IMR-90 (cell line): ENCODE data around the gene SCN4A. TPM values are rescaled to one million over a fixed set of nuclear protein-coding genes. Genes with fewer than 3 reads are reported as not detected.

Experiments
- ATAC-seq: fragments of 200-7000 bp; cut with Tn5 transposase; 2 replicates; pipeline ENCODE4 v1.9.1; 2020; ENCODE audit warnings: low read depth, mild to moderate bottlenecking, moderate library complexity
- BruUV-seq: library from RNA; stranded (reverse); fragments of 400-500 nt; replicated peaks from 2 replicates; lab custom pipeline; 2021; lab: Mats Ljungman, UMichigan
- CTCF ChIA-PET: fragments of 300-600 bp; formaldehyde crosslinking; extraction: SDS; loops from one replicate; lab custom pipeline; 2021; ENCODE audit warnings: antibody characterized with exemption; lab: Yijun Ruan, JAX
- POLR2A ChIA-PET: fragments of 300-600 bp; sonication (Branson Sonifier 250); formaldehyde crosslinking; loops from one replicate; lab custom pipeline; 2022; ENCODE audit warnings: antibody characterized with exemption; ENCODE audit not compliant: unreplicated experiment; lab: Charles Lee
- DNase-seq: peaks from one replicate; pipeline ENCODE4 v3.0.0; 2013
- H2AFZ ChIP-seq: replicated peaks from 2 replicates; pipeline ENCODE3; 2013; ENCODE audit warnings: low read length, mild to moderate bottlenecking; ENCODE audit not compliant: poor library complexity
- H2AK5ac ChIP-seq: 2 replicates; pipeline ENCODE4 v1.6.1; 2013; ENCODE audit warnings: low read depth, low read length, inconsistent platforms
- H2AK9ac ChIP-seq: replicated peaks from 2 replicates; pipeline ENCODE3; 2013; ENCODE audit warnings: mild to moderate bottlenecking, low read depth, low read length, moderate library complexity; ENCODE audit not compliant: poor library complexity
- H2BK120ac ChIP-seq: 2 replicates; pipeline ENCODE4 v1.6.1; 2013; ENCODE audit warnings: low read depth, low read length, inconsistent platforms
- H2BK15ac ChIP-seq: 3 replicates; pipeline ENCODE4 v1.6.1; 2013; ENCODE audit warnings: low read depth, low read length, inconsistent platforms
- H2BK20ac ChIP-seq: 2 replicates; pipeline ENCODE4 v1.6.1; 2013; ENCODE audit warnings: low read depth, mild to moderate bottlenecking, inconsistent platforms, low read length, moderate library complexity
- H2BK5ac ChIP-seq: 2 replicates; pipeline ENCODE4 v1.6.1; 2013; ENCODE audit warnings: mild to moderate bottlenecking, low read depth, low read length, inconsistent platforms; ENCODE audit not compliant: poor library complexity, severe bottlenecking
- H3K14ac ChIP-seq: replicated peaks from 2 replicates; pipeline ENCODE4 v1.6.1; 2013; ENCODE audit warnings: low read depth, low read length, inconsistent platforms
- H3K18ac ChIP-seq: 2 replicates; pipeline ENCODE4 v1.6.1; 2013; ENCODE audit warnings: low read depth, low read length, control low read depth
- H3K23ac ChIP-seq: 2 replicates; pipeline ENCODE4 v1.6.1; 2013; ENCODE audit warnings: low read depth, low read length, inconsistent platforms
- H3K27ac ChIP-seq: 2 replicates; pipeline ENCODE4 v1.5.1; 2013; ENCODE audit warnings: mild to moderate bottlenecking, control low read depth, low read length; ENCODE audit not compliant: insufficient read depth
- H3K27me3 ChIP-seq: 2 replicates; pipeline ENCODE4 v1.6.1; 2013; ENCODE audit warnings: low read length; ENCODE audit not compliant: control insufficient read depth, insufficient read depth
- H3K36me3 ChIP-seq: 2 replicates; pipeline ENCODE4 v1.6.1; 2013; ENCODE audit warnings: low read length, mixed read lengths; ENCODE audit not compliant: control insufficient read depth, insufficient read depth
- H3K4ac ChIP-seq: 2 replicates; pipeline ENCODE4 v1.6.1; 2013; ENCODE audit warnings: low read depth, low read length, inconsistent platforms
- H3K4me1 ChIP-seq: 2 replicates; pipeline ENCODE4 v1.6.1; 2013; ENCODE audit warnings: low read length, mixed read lengths; ENCODE audit not compliant: control insufficient read depth, insufficient read depth
- H3K4me2 ChIP-seq: 2 replicates; pipeline ENCODE4 v1.6.1; 2013; ENCODE audit warnings: low read depth, mild to moderate bottlenecking, control low read depth, low read length, moderate library complexity
- H3K4me3 ChIP-seq: 2 replicates; pipeline ENCODE4 v1.5.1; 2013; ENCODE audit warnings: low read depth, mild to moderate bottlenecking, control low read depth, low read length, moderate library complexity; ENCODE audit not compliant: insufficient read depth
- H3K56ac ChIP-seq: 2 replicates; pipeline ENCODE4 v1.6.1; 2013; ENCODE audit warnings: low read length, inconsistent platforms; ENCODE audit not compliant: insufficient read depth; ENCODE audit errors: extremely low read depth
- H3K79me1 ChIP-seq, 2 experiments: 2 replicates each; pipeline ENCODE4 v1.6.1; 2013; ENCODE audit warnings: low read length in 2 of 2, inconsistent platforms in 1 of 2, low read depth in 1 of 2
- H3K9ac ChIP-seq: 2 replicates; pipeline ENCODE4 v1.6.1; 2013; ENCODE audit warnings: low read depth, low read length, control low read depth
- H3K9me1 ChIP-seq: 2 replicates; pipeline ENCODE4 v1.6.1; 2013; ENCODE audit warnings: low read length, inconsistent platforms; ENCODE audit not compliant: insufficient read depth
- H3K9me3 ChIP-seq: 2 replicates; pipeline ENCODE4 v1.6.1; 2013; ENCODE audit warnings: low read length; ENCODE audit not compliant: control insufficient read depth, insufficient read depth
- H4K20me1 ChIP-seq: 2 replicates; pipeline ENCODE4 v1.6.1; 2013; ENCODE audit warnings: low read length, inconsistent platforms; ENCODE audit not compliant: insufficient read depth
- H4K5ac ChIP-seq: 2 replicates; pipeline ENCODE4 v1.6.1; 2013; ENCODE audit warnings: mild to moderate bottlenecking, low read depth, low read length, control low read depth
- H4K8ac ChIP-seq, 2 experiments: 2 replicates each; pipeline ENCODE4 v1.6.1; 2013; ENCODE audit warnings: low read depth in 2 of 2, low read length in 2 of 2, control low read depth in 1 of 2, inconsistent platforms in 1 of 2
- H4K91ac ChIP-seq: 2 replicates; pipeline ENCODE4 v1.6.1; 2013; ENCODE audit warnings: low read depth, low read length, inconsistent platforms; ENCODE audit not compliant: insufficient read depth
- BHLHE40 ChIP-seq: fragments of 150-350 bp; IDR thresholded peaks from 2 replicates; pipeline ENCODE4 v1.6.1; 2016; ENCODE audit warnings: mild to moderate bottlenecking, low read depth, low read length
- CEBPB ChIP-seq: IDR thresholded peaks from 2 replicates; pipeline ENCODE4 v1.6.1; 2012; ENCODE audit warnings: low read depth, low read length, improper control_type of control experiment
- CHD1 ChIP-seq: IDR thresholded peaks from 2 replicates; pipeline ENCODE4 v1.6.1; 2012; ENCODE audit warnings: low read depth, low read length, improper control_type of control experiment
- ELK1 ChIP-seq: fragments of 150-350 bp; IDR thresholded peaks from 2 replicates; pipeline ENCODE4 v1.6.1; 2016; ENCODE audit warnings: low read depth, mild to moderate bottlenecking, low read length, moderate library complexity, borderline replicate concordance
- MAFK ChIP-seq: IDR thresholded peaks from 2 replicates; pipeline ENCODE4 v1.6.1; 2012; ENCODE audit warnings: low read depth, low read length, improper control_type of control experiment
- MXI1 ChIP-seq: IDR thresholded peaks from 2 replicates; pipeline ENCODE4 v1.6.1; 2012; ENCODE audit warnings: low read depth, mild to moderate bottlenecking, low read length, moderate library complexity, borderline replicate concordance
- RFX5 ChIP-seq: IDR thresholded peaks from 2 replicates; pipeline ENCODE4 v1.8.0; 2012; ENCODE audit warnings: low read depth, mild to moderate bottlenecking, low read length, moderate library complexity
- SMC3 ChIP-seq: fragments of 150-350 bp; IDR thresholded peaks from 2 replicates; pipeline ENCODE4 v1.6.1; 2016; ENCODE audit warnings: low read depth, mild to moderate bottlenecking, antibody characterized with exemption, low read length, moderate library complexity
- WGBS, 2 experiments: methylation state at CpG; one replicate each; pipeline versions ENCODE4 v1.1.5 to v1.1.7; 2013; ENCODE audit warnings: missing lambda C conversion rate in 2 of 2; ENCODE audit not compliant: insufficient read length in 1 of 2; ENCODE audit errors: extremely low coverage in 2 of 2; 5-methylcytosine and 5-hydroxymethylcytosine counted together
- dilution Hi-C: fragments of 300-500 bp; cut with HindIII; formaldehyde crosslinking; loops from one replicate; pipeline ENCODE4 v1.14.3; 2018; ENCODE audit warnings: low sequenced_read_pairs; ENCODE audit not compliant: unreplicated experiment
- in situ Hi-C: fragments of 300-500 bp; cut with MboI; formaldehyde crosslinking; loops from 3 replicates; pipeline ENCODE4 v1.14.3; 2019; ENCODE audit warnings: low sequenced_read_pairs, inconsistent platforms, mixed read lengths
- intact Hi-C: fragments of 100-400 bp; cut with micrococcal nuclease; formaldehyde crosslinking; loops from 2 replicates; pipeline ENCODE4 v1.10.0; 2022
- polyA plus RNA-seq, 3 experiments: library from polyadenylated mRNA; depleted of rRNA; stranded (reverse); fragments of >200 nt; gene quantifications; 2 replicates each; pipeline ENCODE4 v1.2.3, GENCODE V29; 2012; ENCODE audit warnings: low replicate concordance in 1 of 3
- total RNA-seq: library from RNA; depleted of rRNA; stranded (reverse); fragments of >200 nt; gene quantifications from 2 replicates; pipeline ENCODE4 v1.2.3, GENCODE V29; 2012
- TF ChIP-seq, protein P1 (sequence below): fragments of 150-350 bp; IDR thresholded peaks from 2 replicates; pipeline ENCODE4 v1.6.1; 2017; ENCODE audit warnings: mild to moderate bottlenecking, antibody characterized with exemption, low read length, low read depth
- TF ChIP-seq, protein P2 (sequence below): conservative IDR thresholded peaks from 2 replicates; pipeline ENCODE4 v1.5.1; 2012; ENCODE audit warnings: mild to moderate bottlenecking, low read depth, low read length, improper control_type of control experiment

SCN4A gene
- total and polyA plus RNA-seq, 2 of the 4 experiments (the other 2 are of a cell fraction) = not detected

GRCh38 chr17:64008346-64008745 lies 35.6 kb upstream of the SCN4A start:
- CTCF ChIA-PET = no interaction called here
- Histone ChIP-seq H2AFZ (no peak overlapping the region), H3K9me1 (peaks cover 4% of the 10 kb centered on the region; the same call in 1 of the 2 replicates), H3K4me1 (no peaks in the 10 kb centered on the region; the same call in 1 of the 2 replicates), H3K18ac (no peak overlapping the region), H3K36me3 (no peaks in the 10 kb centered on the region), H3K23ac (no peak overlapping the region), H3K27ac (no peak overlapping the region), H3K56ac (no peak overlapping the region), H2AK5ac (no peak overlapping the region), H2BK120ac (no peak overlapping the region), H2BK5ac (no peak overlapping the region), H4K5ac (no peak overlapping the region), H2BK15ac (no peak overlapping the region), H3K4me2 (no peak overlapping the region), H2AK9ac (no peak overlapping the region), H4K20me1 (no peaks in the 10 kb centered on the region), H2BK20ac (no peak overlapping the region), H3K4me3 (no peak overlapping the region), H3K4ac (no peak overlapping the region), H3K9me3 (no peaks in the 10 kb centered on the region), H4K91ac (no peak overlapping the region), H3K79me1 (no peaks in the 10 kb centered on the region), H4K8ac (no peak overlapping the region), H3K9ac (no peak overlapping the region), H3K14ac (no peak overlapping the region), H3K27me3 (peaks cover 14% of the 10 kb centered on the region)
- no CpG with 5 or more reads among the region's 5 CpGs for WGBS, 2 experiments
- dilution Hi-C loops (no loop called here), intact Hi-C loops (no loop called here), in situ Hi-C loops (no loop called here)
- ATAC-seq (no peak), DNase-seq (no peak)
- POLR2A ChIA-PET = no interaction called here
- BruUV-seq = no TSS peak
- TF ChIP-seq, protein P1, sequence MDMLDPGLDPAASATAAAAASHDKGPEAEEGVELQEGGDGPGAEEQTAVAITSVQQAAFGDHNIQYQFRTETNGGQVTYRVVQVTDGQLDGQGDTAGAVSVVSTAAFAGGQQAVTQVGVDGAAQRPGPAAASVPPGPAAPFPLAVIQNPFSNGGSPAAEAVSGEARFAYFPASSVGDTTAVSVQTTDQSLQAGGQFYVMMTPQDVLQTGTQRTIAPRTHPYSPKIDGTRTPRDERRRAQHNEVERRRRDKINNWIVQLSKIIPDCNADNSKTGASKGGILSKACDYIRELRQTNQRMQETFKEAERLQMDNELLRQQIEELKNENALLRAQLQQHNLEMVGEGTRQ = no peak
- no peak for TF ChIP-seq CEBPB
- no peak for TF ChIP-seq RFX5
- TF ChIP-seq MXI1 = no peak
- TF ChIP-seq, protein P2, sequence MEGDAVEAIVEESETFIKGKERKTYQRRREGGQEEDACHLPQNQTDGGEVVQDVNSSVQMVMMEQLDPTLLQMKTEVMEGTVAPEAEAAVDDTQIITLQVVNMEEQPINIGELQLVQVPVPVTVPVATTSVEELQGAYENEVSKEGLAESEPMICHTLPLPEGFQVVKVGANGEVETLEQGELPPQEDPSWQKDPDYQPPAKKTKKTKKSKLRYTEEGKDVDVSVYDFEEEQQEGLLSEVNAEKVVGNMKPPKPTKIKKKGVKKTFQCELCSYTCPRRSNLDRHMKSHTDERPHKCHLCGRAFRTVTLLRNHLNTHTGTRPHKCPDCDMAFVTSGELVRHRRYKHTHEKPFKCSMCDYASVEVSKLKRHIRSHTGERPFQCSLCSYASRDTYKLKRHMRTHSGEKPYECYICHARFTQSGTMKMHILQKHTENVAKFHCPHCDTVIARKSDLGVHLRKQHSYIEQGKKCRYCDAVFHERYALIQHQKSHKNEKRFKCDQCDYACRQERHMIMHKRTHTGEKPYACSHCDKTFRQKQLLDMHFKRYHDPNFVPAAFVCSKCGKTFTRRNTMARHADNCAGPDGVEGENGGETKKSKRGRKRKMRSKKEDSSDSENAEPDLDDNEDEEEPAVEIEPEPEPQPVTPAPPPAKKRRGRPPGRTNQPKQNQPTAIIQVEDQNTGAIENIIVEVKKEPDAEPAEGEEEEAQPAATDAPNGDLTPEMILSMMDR = no peak
- TF ChIP-seq CHD1 = no peak
- TF ChIP-seq SMC3 = no peak
- no peak for TF ChIP-seq MAFK
- no peak for TF ChIP-seq BHLHE40
- no peak for TF ChIP-seq ELK1
